ELF-1 (cell line): Measurements from ENCODE around the gene VIPR2.

Source experiments
- DNase-seq: peaks from one replicate; pipeline ENCODE4 v3.0.0-alpha.2; 2016; ENCODE audit warnings: low read depth, low spot score

The VIPR2 gene

DNA sequence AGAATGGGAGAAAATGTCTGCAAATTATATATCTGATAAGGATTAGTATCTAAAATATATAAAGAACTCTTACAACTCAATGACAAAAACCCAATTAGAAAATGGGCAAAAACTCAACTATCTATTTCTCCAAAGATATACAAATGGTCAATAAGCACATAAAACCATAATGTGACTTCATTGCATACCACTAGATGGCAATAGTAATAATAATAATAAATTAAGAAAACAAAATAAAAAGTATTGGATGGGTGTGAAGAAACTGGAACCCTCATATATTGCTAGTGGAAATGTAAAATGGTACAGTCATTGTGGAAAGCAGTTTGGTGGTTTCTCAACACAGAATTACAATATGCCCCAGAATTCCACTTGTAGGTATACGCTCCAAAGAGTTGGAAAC lies 98.8 kb downstream of the VIPR2 start:
- DNase-seq: no peak

DNA sequence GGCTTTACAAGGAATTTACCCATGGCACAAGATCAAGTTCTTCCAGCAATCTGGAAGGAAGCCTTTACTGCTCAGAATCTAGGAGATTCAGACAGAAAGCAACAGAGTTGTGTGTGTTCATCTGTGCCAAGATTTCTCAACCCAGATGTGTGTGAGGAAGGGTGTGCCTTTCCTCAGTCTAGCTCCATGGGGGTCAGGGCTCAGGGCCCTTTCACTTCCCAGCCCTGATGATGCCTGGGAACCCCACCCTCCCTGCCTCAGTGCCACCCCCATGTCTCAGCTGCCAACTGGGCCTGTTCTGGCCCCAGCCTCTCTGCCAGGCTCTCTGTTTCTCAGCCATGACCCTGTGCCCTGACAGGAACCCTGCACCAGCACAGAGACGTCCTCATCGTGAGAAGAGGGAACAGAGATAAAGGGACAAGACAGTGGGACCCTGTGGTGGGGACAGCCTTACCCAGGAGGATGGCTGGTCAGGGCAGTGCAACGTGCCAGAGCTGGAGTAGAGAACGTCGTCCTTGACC lies 102.0 kb downstream of the VIPR2 start:
- DNase-seq: no peak

DNA sequence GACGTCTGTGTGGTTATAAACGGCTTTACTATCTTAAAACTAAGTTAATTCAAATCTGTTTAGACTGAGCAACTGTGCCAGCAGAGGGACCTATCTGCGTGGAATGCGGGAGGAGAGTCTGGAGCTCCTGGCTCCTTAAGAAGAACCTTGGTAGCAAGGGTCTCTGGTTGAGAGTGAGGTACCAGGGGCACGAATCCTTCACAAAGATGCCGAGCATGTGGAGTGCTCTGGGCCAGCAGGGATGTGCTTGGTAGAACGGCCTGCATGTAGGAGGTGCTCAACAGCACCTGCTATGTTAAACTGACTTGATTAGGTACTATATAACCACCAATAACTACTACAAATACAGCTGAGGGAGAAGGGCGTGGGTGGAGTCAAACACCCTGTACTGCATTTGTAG lies 102.6 kb downstream of the VIPR2 start:
- no peak for DNase-seq

DNA sequence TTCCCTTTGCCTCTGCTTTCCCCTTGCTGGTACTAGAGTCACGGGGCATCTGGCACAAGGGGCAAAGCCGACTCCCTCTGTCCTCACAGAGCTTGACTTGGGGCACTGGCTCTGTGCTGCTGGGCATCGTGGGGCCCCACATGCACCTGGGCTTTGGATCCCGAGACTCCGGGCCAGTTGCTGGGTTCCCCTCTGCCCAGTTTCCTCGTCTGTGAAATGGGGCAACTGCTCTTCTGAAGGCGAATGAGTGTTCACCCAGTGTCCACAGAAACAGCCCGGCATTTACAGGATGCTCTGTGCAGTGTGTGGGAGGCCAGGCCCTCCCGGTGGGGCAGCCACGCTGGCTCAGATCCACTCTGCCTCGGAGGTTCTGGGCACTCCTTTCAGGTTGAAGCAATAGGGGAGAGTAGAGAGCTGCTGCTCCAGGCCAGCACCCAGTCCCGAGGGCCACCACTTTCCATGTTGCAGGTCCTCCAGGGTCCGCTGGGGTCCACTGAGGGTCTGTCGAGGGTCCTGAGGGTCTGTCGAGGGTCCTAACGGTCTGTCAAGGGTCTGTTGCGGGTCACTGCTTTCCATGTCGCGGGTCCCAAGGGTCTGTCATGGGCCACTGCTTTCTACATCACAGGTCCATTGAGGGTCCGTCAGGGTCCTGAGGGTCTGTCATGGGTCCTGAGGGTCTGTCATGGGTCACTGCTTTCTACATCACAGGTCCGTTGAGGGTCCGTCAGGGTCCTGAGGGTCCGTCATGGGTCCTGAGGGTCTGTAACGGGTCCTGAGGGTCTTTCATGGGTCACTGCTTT lies 103.6 kb downstream of the VIPR2 start:
- DNase-seq: no peak

DNA sequence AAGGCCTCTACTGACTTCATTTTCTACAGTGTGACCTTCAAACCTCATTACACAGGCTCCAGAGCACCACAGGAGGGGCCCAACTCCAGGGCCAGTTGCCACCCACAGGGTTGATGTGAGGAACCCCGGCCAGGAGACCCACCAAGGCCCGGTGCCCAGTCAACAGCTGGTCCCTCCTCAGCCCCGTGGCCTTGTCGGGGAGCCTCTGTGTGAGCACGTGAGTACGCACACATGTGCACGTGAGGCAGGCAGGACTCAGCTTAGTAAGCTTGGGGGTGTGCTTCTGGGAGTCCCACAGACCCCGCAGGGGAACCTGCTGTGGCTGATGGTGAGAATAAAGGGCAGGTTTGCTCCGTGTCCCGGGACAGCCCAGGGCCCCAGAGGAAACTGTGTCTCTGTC lies 104.5 kb downstream of the VIPR2 start:
- DNase-seq: no peak

DNA sequence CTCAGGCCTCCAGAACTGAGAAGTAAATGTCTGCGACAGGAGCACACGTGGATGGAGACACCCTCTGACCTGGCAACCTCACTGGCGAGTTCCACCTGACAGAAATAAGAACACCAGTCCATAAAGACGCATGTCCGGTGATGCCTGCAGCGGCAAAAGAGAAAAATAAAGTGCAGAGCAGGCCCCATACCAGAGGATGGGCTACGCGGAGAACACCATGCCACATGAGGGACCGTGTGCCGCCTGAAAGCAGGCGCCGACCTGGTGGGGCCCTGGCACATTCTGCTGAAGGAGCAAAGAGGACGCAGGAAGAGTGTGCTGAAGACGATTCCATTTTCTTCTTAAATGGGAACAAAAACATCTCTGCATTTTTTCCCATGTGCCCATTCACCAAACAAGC lies 105.0 kb downstream of the VIPR2 start:
- no peak for DNase-seq

DNA sequence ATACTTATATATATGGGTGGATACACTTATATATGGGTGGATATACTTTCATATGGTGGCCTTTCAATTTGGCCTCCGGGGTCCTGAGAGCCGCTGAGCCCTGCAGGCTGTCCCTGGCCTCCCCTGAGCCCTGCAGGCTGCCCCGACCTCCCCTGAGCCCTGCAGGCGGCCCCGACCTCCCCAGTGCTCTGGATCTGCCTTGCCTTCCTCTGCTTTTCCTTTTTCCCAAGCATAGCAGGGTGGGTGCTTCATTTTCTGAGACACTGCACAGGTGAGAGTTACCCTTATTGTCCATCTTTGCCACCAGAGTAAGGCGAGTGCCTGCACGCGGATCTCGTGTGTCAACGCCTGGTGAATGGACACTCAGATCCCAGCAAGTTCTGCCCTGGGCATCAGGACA lies 106.6 kb downstream of the VIPR2 start:
- no peak for DNase-seq

DNA sequence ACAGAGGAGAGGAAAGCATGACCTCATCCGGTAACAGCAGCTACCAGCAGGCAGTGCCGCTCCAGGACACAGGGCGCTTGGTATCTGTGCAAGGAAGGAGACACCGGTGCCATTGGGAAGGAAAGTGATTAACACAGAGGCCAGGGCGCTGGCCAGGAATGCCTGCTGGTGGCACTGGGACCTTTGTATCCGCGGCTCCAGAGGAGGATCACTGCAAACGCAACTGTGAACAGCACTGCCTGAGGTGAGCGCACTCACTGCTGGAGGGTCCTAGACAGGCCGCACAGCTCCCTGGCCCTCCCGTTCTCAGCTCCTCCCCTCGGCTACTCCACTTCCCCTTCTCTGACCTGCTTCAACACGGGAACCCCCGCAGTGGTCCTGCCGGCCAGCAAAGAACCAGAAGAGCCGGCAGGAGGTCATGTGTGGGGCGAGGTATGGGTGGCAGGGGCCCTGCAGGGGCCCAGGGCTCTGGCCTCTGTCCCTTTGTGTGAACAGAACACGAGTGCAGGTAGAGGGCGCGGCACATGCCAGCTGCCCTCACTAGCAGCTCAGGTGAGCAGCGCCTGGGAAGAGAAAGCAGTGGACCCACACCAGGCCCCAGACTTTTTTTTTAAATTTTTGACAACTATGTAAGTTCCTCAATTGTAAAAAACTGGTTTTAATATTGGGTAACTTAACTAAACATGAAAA lies 107.6 kb downstream of the VIPR2 start:
- peak; percentile 70 for DNase-seq

DNA sequence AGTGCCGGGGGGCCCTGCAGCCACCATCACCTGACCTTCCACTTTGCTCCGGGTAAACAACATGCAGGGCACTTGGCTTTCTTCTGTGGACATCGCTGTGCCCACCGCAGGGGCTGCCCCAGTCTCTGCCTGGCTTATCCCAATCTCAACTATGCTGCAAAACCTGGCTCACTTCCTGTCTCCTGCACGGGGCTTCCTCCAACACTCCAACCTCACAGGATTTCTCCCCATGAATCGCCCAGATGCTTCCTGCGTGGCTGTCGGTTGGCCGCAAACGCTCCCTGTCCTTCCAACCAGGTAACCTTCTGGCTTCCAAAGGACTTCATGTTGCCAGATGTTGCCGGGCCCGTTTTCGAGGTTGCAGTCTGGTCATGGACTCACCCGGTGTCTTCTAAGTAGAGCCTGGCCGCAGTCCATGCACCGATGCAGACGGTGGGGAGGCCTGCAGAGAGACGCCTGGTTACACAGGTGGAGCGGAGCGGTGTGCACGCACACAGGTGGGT lies 109.0 kb downstream of the VIPR2 start:
- DNase-seq: no peak

DNA sequence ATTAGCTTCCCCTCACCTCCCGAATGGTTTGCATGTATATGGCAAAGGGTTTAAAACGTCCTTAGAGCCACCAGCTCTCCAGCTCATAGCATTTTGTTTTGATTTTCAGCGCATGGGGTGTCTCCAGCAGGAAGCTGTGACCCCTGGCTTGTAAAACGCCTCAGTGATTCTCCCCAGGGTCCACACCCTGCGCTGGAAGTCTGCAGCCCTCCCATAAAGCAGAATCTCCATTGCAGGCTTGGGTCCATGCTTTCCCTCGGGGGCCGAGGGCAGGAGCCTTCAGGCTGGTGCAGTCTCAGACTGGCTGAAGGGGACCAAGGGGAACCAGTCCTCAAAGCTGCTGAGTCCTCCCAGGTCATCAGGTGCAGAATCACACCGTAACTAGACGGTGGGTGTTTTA lies 109.7 kb downstream of the VIPR2 start:
- DNase-seq: no peak

DNA sequence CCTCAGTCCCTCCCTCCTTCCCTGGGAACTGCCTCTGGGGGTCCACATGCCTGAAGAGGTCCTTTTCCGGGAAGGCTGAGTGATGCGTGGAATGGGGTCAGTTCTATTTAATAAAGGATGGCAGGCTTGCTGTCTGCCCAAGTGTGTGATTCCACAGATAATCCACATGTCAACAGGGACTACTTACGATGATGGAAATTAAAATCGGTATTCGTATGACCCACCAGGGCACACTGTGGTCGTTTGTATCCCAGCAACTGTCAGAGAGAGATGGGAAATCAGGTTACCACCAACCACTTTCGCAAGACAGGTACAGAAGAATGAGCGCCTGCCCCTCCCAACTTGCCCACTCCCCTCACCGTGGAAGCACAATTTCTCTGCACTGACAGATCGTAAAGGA lies 110.3 kb downstream of the VIPR2 start:
- no peak for DNase-seq

DNA sequence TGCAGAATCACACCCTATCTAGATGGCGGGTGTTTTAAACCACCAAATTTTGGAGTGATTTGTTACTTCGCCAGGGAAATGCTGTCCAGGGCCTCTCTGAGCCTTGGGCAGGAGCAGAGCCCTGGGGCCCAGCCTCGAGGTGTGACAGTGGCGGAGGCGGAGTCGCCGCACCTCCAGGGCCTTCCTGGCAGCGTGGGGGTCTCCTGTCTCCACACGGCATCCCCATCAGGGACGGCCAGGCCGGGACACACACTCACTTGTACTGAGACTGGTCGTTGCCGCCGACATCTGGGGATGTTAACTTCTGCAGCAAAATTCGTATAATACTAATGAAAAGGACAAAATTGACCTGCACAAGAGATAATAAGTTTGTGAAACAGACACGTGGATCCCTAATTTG lies 110.7 kb downstream of the VIPR2 start:
- no peak for DNase-seq

DNA sequence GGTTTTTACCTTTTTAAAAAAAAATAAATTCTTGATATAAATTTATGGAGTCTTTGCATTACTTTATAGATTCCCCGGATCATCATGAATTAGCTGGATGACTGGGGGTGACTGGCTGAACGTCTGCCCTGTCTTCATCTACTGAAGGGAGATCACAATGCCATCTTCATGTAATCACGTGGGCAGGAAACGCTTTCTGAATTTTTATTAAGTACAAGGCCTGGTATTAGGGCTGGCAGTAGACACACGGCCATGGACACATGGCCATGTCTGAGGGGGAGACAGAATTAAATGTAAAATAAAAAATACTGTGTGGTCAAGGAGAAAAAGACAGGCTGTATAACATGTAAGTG lies 111.2 kb downstream of the VIPR2 start:
- DNase-seq: no peak

DNA sequence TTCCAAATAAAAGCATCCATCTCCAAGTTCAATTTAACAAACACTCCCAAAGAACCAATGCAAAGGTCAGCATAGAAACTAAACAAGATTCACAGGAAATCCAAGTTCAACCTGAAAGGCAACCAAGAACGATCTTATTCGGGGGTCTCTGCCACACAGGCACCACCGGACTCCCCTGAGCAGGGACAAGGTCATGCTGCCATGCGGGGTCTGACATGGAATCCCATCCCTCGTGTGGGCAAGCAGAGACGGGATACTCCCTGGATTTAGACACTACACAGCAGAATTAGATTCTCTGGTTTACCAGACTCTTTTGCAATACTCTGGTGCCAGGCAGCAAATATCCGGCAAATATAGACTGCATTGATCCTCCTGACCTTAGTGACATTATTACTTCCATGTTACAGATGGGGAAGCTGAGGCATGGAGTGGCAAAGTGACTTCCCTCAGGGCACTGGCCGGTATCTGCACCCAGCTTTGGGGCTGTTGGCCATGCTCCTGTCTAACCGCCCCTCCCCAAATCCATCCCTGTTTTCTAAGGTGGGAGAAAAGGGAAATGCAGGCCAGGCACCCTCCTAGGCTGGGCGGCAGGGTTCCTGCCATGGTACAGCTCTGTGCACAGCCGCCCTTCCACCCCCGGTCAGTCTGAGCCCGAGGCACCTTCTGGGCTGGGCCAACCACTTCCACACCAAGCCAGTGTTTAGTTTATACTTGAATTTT lies 111.8 kb downstream of the VIPR2 start:
- DNase-seq: no peak

DNA sequence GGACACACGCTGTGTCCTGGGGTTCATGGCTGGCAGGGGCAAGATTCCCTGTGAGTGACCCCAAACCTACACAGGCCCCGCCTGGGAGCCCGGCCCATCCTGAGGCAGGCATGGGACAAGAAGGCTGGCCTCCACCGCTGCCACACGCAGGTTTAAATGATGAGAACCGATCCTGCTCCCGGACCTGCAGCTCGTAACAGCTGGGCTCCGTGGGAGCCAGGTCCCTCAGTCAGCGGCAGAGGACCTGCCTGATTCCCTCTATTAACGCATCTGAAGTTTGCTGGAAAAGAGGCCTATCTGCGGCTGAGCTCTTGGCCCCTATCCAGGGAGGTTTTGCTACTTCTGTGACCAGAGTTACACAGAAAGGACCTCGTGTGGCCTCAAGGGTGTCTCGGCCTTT lies 112.3 kb downstream of the VIPR2 start:
- DNase-seq: no peak

DNA sequence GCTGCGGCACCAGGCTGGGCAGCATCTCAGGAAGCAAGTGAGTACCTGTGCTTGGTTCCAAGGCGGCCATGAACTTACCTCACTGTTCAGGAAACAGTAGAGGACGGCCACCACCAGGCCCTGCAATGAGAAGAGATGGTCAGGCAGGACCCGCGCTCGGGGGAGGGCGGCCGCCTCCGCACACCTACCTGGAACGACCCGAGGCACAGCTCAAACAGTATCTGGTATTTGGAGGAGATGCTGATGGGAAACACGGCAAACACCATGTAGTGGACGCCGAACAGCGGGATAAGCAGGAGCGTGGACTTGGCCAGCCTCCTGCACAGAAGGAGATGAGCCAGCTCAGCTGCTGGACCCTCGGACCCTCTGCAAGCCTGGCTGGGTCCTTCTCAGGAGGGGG lies 112.9 kb downstream of the VIPR2 start:
- no peak for DNase-seq

DNA sequence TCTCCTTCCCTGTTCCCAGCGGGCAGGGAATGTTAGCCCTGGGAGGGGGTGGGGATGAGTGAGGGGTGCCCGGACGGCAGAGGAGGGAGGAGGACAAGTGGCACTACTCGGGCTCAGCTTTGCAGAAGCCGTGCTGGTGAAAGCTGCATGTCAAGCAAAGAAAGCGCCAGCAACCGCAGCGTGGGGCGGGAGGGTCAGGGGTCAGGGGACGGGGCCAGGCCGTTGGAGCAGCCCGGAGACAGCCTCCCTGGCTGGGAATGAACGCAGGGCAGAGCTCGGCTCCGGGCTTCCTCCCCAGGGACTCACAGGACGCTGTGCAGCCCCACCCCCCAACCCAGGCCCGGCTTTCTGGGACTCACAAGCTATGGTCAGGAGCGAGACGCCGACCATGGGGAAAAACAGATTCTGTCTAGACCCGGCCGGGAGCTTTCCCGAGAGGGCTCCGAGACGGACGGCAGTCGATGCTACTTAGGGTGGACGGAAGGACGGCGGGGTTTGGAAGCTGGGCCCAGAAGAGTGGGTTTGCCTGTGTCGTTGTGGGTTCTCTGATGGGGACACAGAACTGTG lies 113.4 kb downstream of the VIPR2 start:
- peak; percentile 35 for DNase-seq

DNA sequence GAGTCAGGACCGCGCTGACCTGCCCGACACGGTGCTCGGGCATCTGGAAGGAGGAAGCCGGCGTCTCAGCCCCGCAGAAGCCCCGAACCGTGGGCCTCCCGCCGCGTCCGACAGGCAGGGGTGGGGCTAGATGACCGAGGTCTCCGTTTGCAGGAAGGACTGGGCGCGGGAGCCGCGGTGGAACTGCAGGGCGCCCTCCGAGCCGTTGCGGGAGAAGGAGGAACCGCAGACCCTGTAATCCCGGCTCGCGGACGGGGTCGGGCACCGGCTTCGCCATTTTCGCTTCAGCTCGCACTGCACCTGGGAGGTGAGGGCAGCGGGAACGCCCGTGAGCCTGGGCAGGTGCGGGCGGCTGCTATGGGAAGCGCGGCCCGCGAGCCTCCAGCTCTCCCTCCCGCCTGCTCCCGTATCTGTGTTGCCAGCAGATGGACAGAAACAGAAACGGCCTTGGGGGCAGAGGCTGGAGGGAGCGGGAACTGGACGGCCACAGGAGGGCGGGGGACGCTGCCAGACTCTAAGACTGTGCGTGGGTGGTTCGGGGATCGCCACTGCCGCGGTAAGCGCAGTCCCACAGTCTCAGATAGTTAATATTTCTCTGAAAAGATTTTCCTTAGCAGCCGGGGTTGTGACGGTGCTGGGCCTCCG lies 114.1 kb downstream of the VIPR2 start:
- DNase-seq: peak; percentile 82

DNA sequence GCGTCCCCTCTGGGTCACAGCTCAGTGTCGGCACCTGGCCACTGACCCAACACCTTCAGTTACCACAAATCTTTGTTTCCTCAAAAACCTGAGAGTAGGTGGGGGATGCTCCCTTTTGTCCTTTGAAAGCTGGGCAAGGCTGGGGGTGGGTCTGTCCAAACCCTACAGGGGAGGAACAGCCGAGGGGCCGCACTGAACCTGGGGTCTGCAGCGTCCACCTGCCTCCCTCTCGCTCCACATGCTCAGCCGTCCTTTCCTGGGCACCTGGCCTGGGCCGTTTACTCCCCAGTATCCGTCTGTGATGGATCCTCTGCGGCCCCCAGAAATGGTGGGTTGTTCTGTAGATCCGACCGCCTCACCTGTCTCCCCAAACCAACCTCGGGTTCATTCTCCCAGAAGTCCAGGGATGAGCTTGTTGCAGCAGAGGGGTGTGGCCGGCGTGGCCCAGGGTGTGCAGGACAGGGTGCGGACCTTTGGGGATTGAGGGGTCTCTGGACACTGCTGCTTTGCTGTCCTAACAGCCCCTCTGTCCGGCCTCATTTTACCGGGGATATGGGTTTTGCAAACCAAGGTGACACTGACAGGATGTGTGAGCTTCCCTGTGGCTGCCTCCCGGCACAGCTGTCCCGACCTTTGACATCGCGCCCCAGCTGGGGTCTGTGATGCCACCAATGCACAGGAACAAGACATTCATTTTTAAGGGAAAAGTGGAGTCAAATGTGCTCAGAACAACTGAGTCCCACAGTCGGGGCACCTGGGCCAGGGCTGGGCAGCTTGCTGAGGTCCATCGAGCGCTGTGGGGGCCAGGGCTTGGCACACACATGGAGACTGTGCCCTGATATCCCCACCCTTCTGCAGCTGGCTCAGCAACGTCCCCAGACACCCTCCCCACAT lies 115.9 kb downstream of the VIPR2 start:
- no peak for DNase-seq

DNA sequence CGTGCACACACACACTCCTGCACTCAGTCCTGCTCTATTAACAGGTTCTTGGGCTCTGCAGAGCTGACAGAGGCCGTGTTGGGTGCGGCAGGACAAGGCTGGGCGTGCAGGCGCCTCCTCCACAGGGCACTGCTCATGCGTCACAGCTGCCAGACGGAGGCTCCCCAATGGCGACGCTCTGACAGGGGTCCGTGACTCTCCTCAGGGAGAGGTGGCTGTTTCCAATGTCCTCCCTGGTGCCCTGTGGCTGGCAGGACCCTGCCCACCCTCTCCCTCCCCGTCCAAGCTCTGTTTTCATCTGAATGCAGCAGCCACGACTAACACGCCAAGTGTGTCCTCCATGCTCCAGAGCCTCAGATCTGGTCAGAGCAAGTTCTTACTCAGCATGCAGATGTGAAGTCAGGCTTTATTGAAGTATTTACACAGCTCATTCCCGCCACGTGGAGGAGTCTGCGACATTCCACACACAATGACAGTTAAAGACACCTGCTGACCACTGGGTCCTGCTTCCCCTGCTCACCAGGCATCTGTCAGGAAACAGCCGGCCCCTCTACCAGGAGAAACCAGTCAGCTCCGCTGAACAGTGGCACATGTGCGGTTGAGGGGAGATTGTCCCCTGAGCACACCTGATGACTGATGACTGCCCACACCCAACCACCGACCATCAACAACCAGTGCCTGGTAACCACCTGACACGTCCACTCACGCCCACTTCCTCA lies 116.7 kb downstream of the VIPR2 start:
- DNase-seq: peak; percentile 32
